Epidermal melanocyte (primary cell): ENCODE data around the gene RNF115.

ENCODE experiments used
- DNase-seq: peaks from one replicate; pipeline ENCODE4 v3.0.0; 2011; ENCODE audit warnings: low spot score; ENCODE audit not compliant: insufficient read length

RNF115 gene

DNA sequence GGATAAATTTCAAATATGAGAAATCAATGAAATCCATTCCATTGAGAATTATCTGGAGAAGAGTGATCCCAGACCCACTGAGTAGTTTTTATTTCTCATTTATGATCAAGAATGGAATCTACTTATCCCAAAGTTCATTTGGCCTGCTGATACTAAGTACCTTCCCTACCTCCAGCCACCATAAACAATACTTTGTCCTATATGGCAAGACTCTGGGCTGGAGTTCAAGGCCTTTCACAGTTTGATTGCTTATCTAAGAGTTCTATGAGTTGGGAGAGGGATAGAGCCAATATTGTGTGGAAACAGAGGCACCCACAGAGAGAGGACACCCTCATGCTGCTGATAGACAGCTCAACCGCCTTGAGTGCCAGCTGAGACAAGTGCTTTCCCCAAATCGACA is 121.8 kb downstream of the RNF115 start:
- DNase-seq = no peak

DNA sequence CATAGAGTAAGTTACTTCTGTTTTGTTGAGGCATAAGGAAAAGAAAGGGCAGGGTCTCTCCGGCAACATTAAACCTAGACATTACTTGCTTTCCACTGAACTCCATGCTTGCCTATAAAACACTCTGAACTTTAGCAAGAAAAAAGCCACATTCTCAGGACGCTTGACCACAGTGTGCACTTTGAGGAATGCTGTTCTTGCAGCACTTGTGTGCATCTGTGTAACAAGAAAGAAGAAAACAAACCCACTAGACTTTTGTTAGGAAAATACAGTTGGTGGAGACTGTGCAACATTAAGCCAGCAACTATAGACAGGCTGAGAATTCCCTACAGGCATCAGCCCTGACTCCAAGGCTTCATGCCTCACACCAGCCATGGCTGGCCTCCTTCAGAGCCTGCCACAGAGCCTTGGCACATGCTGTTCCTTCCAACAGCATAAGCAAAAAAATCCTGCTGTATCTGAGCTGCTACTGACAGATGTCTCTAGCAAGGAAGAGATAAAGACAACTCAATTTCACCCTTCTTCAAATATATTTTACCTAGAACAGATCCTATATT is 122.5 kb downstream of the RNF115 start:
- no peak for DNase-seq

GRCh38 chr1:145696630-145696960 is 127.3 kb downstream of the RNF115 start:
- no peak for DNase-seq

DNA sequence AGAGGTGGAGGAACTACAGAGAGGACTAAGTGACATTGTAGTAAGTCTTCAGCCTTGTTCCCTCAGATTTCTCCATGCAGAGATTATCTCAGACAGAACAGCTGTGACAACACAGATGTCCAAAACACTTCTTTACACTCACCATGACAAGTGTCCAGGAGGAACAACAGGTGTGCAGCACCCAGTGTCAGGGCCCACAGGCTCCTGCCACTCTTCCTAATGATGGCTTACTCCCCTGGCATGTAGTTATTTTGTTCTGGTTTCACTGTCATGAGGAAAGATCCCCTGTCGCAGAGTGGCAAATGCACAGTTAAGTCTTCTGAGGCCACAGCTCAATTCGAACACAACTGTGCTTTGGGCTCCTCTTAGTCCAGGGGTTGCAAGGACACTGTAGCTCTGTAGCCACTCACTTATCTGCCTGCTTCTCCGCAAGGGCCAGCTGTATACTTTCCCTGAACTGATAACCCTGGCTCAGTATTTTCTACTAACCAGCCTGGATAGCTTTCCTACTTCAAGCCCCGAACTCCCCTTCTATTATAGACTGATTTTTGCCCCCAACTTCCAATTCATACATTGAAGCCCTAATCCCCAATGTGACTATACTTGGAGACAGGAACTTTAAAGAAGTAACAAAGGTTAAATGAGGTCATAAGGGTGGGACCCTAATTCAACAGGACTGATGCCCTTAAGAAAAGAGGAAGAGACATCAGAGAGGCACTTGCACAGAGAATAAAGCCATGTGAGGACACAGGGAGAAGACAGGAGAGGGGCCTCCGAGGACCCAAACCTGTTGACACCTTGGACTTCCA is 127.9 kb downstream of the RNF115 start:
- no peak for DNase-seq

GRCh38 chr1:145692785-145693443 is 131.0 kb downstream of the RNF115 start:
- DNase-seq = no peak

- DNase-seq = peak; percentile 32
These were observed 133.0 kb downstream of the RNF115 start for GRCh38 chr1:145690587-145691558.

GRCh38 chr1:145689922-145690321 is 134.0 kb downstream of the RNF115 start:
- no peak for DNase-seq

GRCh38 chr1:145688924-145689323 is 135.0 kb downstream of the RNF115 start:
- no peak for DNase-seq
